GM19324 (cell line): ENCODE results near the gene DPYD.

Experiments
- ATAC-seq: cut with Tn5 transposase; IDR thresholded peaks from one replicate; pipeline ENCODE4 v1.9.1; 2021; ENCODE audit warnings: mild to moderate bottlenecking, moderate library complexity; ENCODE audit not compliant: unreplicated experiment, low FRiP score

The DPYD gene

DNA sequence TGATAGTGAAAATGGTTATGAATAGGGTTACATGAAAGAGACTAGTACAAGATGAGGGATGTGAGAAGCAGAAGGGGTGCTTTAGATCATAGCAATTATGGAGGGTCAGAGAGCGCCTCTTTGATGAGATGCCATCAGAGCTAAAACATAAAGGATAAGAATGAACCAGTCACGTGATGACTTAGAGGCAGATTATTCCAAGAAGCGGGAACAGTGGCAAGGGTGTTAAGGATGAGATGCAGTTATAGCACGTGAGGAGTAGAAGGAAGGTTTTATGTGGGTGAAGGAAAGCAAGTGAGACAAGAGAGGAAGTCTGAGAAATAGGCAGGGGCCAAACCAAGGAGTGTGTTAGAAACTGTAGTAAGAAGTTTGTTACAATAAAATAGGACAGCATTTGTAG, 360.1 kb downstream of the DPYD start:
- ATAC-seq = no peak

DNA sequence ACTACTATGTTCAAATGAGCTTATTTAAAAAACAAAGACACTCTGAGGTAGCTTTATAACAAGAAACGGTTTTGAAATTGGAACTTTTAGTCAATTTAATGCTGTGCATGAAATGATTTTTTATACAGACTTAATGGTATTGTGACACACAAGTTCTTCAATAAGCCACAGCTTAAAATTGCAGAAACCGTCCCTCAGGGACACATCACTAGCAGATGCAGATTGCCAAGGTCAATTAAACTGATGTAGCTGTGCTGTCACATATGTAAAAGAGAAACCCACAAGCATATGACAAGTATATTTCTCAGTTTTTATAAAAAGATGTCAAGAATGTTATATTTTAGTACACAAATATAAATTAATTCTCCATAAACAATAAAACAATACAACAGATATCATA, 366.9 kb downstream of the DPYD start:
- ATAC-seq = no peak

DNA sequence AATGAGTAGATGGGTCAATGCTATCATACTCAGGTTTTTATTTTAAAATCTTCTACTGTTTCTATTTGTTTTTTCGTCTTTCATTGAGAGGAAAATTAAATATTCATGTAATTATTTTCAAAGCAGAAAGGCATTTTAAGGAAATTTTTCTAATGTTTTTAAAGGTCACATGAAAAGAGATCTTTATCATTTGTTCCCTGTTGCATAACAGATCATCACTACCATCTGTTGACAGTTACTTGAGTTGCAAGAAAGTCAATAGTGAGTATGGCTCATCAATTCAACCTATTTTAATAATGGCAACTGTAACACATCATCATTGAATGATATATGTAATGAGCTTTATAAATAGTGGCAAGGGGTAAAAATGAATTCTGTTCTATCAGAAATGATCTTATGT, 369.7 kb downstream of the DPYD start:
- ATAC-seq = no peak

DNA sequence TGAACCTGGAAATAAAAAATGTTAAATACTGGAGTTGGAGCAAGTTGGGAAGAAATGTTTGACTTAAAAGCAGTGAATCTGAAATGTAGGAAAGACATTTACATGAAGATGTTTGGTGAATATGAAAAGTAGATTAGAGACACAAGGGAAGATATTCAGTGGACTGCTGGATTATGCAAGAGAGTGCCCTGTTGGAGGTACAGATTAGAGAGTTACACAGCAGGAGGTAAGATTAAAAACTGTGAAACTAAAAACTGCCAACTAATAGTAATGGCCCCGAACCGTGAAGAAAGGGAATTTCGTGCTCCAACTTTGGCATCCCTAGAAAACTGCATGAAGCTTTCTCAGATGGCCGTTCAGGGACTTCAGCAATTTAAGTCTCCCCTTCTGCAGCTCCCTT, 375.4 kb downstream of the DPYD start:
- no peak for ATAC-seq

DNA sequence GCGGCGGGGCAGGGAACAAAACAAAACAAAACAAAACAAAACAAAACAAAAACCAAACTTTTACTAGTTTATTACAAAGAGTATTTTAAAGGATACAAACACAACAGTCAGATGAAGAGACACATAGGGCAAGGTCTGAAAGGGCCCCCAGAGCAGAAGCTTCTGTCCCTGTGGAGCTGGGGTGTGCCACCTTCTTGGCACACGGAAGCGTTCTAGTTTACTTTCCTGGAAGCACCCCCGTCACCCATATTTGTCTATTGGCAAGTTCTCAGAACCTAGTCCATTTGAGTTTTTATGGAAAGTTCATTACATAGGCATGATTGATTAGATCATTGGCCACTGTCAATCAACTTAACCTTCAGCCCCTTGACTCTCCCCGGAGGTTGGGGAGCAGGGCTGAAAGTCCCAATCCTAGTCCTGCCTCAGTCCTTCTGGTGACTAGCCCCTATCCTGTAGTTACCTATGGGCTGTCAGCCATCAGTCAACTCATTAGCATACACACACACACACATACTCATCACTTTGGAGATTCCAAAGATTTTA, 380.4 kb downstream of the DPYD start:
- no peak for ATAC-seq

DNA sequence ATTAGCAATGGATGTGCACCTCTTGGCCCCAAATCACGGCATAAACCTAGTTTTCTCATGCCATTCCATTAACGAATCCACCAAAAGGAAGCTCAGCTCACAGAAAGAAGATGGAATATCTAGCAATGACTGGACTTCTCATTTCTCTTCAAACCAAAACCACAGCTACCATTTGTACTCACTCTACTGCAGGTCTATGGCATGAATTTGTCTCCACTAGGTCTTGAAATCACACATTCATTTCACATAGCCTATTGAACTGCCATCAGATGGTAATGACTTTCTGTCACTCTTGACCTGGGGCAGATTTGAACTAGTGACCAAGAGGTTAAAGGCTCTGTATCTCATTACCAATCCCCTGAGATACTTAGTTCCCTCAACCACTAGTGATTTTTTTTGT, 382.7 kb downstream of the DPYD start:
- no peak for ATAC-seq

DNA sequence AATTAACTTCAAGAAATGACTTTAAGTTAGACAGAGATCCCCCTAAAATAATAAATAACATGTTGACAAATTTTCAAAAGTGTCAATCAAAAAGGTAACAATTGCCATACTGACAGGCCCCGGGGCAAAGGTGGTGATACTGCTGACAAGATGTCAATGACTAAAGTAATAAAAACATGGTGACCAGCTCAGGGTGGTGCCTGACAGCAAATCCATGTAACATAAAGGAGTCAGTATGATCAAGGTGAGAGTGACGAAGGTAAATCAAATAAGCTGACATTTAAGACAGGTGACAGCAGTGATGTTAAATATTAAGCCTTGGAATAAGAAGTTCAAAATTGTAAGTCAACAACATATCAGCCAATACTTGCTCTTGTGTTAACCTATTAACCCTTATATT, 387.5 kb downstream of the DPYD start:
- ATAC-seq = no peak

DNA sequence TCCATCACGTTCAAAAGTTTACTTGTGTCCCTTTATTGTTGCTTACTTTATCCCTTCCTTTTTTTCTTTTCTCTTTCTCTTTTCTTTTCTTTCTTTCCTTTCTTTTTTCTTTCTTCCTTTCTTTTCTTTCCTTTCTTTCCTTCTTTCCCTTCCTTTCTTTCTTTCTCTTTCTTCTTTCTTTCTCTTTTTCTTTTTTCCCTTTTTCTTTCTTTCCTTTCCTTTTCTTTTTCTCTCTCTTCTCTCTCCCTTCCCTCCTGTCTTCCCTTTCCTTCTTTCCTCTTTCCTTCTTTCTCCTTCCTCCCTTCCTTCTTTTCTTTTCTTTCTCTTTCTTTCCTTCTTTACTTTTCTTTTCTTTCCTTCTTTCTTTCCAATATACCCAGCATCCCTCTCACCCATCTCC, 391.2 kb downstream of the DPYD start:
- ATAC-seq = no peak

DNA sequence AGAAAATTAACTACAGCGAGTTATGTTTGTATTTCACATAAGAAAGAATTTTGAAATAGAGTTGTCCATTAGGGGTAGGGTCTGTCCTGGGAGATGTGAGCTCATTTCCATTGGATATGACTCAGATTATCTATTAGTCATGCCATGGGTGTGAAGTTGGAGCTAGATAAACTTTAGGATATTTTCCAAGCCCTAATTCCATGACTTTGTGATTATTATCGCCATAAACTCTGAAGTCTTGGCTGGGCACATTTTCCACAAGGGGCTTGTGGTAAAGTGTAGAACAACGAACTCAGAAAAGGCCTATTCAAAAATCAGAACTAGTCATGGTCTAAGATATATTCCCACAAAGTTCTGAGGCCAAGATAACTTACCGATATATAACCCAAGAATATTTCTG, 396.6 kb downstream of the DPYD start:
- no peak for ATAC-seq

DNA sequence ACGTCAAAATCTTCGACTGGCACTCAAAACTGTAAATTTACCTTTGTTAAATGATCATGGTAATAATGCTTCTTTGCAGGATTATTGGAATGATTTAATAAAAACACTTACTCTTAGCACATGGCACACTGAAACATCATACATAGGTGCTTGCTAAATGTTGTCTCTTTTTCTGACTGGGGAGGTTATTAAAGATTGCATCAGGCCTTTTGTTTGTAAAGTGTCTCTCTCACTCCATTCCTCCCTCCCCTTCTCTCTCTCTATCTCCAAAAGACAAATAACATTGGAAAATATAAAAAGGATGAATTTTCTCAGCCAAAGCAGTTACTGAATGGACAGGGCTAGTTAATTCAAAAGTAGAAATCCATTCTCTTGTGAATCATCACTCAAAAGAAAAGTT, 404.2 kb downstream of the DPYD start:
- ATAC-seq = no peak

DNA sequence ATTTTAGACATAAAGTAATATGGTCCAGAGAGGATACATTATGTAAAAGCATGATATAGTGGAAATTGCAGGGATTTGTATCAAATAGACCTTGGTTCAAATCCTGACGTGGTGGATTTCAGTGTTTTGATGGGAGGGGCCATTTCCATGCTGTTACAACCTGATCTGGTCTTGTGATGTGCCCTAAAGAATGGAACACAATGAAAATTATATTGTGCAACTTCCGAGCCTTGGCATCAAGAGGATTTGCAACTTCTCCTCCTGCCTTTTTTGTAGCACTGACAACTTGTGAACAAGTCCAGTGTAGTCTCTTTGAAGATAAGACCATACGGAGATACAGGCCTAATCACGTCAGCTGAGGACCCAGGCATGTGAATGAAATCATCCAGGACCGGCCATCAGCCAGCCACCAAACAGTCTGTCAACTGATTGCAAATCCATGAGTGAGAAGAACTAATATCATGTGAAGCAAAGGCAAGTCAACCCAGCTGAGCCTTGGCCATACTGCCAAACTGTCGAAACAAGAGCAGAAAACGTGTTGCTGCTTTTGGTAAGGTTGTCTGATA, 412.1 kb downstream of the DPYD start:
- ATAC-seq = no peak

DNA sequence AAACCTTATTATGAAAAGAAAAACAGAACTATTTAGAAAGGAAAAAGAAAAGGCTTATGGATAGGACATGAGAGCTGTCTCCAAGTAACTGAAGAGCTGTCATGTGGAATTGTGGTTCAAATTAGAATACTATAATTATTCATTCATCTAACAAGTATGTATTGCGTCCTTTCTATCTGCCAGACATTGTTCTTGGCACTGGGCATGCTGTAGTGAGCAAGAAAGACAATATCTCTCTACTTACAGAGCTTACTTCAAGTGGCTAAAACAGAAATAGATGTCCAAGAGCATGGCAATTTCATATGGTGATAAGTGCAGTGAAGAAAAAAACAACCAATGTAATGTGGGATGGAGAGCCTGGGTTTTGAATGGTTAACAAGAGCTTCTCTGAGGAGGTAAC, 413.0 kb downstream of the DPYD start:
- no peak for ATAC-seq

DNA sequence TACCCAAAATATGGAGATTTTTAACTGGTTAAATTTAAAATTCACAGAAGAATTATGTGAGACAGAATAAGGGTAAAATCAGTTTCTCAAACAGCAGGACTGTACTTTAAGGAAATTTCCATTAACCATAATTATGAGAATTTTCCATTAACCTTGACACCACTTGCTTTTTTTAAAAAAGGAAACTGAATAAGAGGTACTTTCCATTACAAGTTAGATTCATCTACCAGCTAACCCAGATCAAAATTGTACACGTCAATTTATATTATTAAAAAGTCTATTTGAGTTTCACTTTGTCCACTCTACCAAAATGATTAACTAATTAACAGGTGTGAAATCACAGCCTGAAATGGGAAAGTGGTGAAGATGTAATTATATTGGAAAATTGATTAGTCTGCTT, 414.5 kb downstream of the DPYD start:
- no peak for ATAC-seq

DNA sequence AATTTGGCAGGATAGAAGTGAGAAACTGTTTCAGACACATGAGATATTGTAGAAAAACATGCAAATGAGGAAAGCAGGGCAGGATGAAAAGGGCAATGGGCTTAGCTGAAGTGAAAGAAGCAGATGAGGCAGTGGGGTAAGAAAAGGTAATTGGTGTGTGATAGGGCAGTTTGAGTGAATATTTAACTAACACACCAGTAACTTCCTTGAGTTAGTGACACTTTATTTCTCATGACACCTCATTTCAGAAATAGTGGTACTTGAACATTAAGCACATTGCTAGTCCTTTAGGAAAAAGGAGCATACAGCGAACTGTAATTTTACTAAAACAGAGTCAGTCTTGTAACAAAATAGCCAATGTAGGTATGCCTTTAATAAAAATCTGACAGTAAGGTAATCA, 415.0 kb downstream of the DPYD start:
- ATAC-seq = peak; percentile 99

DNA sequence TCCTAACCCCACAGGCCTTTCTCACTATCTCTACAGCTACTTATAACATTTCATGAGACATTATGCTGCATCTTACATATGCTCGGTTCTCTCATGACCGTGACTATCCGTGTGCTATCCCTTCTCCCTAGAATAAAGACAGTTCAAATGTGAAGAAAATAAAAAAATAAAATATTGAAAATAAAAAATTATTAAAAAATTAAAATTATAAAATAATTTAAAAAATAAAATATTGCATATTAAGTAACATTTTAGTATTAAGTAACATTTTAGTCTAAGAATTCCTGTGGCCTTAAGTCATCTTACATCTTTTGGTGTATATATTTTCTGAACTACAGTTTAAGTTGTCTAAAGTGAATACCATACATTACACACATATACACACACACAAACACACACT, 415.5 kb downstream of the DPYD start:
- ATAC-seq = peak; percentile 22

DNA sequence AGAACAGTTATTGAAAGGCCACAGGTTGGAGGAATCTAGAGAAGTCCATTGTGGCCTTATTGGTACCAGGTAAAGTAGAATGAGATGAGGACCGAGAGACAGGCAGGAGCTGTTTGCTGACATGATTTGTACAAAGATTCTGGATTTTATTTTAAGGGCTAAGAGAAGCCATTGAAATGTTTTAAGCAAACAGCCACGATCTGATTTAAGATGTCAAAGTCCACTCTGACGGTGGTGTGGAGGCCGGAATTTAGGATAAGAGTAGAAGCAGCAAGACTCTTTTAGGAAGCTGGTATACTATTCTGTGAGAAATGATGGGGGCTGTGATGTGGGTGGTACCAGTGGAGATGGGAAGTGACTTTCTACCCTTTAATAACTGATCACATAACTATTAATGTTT, 418.5 kb downstream of the DPYD start:
- ATAC-seq = no peak

DNA sequence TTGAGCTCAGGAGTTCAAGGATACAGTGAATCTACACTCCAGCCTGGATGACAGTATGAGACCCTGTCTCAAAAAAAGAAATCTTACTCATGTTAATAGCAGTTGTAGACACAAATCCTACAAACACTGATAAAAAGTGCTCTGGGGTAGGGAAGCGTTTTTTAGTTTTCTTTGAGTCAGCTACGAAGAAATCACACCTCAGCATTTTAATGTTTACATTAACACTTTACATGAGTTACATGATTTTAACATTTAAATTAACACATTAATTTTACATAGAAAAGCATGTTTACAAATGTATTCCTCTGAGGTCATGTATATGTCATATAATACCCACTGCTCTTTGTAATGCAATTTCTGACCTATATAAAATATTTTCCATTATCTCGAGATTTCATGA, 419.2 kb downstream of the DPYD start:
- ATAC-seq = no peak

DNA sequence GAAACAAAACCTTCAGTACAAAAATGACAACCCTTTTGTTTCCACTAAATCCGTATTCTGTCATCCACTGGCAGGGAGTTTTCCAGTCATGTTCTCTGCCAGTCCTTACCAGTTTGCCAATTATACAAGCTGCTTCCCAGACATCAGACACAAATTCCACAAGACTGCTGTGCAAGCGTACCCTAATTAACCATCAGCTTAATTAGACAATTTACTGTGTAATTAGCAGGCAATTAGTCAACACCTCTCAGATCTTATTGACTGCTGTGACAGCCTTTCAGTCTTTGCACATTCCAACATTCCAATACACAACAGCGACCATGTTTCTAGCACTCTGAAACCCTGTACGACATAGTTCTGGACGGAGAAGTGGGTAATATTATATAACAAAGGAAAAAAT, 420.1 kb downstream of the DPYD start:
- no peak for ATAC-seq

DNA sequence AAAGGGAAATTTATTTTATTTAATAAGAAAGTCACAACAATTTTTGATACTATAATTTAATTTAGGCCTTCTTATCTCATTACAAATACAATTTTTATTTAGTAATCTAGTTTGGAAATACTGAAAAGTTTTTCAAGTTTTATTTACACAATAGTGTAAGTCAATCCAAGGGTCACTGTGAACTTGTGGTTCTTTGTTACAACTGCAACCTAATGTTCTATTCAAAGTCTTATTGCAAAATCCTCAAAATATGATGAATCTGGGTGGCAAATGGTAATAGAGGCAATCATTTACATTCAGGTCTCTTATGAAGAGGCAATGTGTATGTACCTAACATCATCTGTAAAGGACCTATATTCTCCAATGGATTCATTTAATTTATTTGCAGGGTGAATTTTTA, 421.2 kb downstream of the DPYD start:
- no peak for ATAC-seq

DNA sequence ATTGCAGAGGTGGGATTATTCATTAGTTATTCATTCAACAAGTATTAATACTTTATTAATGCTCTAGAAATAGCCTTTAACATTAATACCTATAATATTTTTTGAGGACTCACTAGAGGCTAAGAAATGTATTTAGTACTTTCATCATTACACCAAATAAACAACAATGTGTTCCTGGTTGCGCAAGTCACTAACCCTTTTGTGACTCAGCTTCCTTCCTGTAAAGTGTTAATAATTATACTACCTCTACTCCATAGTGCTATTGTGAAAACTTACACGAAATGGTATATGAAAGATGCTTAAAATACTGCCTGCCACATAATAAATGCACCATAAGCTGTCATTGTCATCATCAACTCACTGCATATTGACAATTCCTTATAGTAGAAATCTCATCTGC, 431.0 kb downstream of the DPYD start:
- no peak for ATAC-seq

DNA sequence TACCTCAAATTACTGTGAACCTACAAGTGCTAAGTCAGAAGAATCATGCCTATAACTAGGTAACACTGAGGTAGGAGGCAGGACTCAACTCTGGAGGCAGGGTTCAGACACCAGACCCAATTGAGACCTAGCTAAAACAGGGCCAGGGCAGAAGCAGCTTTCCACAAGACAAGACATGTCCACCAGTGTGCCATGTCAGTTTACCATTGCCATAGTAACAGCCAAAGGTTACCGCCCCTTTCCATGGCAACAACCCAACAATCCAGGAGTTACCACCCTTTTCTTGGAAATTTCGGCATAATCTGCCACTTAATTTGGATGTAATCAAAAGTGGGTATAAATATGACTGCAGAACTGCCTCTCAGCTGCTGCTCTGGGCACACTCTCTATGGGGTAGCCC, 432.3 kb downstream of the DPYD start:
- no peak for ATAC-seq

DNA sequence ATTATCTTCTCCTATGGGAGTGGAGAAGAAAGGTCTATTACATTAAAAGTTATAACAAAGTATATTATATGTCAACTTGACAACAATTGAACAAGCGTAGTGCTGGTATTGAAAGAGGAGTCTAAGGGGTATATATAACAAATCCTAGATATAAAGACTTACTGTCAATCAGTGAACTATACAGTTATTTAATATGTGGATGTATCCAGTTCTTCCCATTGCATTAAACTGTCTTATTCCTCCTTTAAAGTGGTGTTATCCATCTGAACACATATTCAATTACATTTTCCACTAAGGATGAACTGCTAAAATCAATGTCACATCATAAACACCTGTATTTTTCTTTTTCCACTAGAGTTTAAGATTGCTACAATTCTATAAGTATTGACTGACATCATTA, 438.8 kb downstream of the DPYD start:
- ATAC-seq = no peak

DNA sequence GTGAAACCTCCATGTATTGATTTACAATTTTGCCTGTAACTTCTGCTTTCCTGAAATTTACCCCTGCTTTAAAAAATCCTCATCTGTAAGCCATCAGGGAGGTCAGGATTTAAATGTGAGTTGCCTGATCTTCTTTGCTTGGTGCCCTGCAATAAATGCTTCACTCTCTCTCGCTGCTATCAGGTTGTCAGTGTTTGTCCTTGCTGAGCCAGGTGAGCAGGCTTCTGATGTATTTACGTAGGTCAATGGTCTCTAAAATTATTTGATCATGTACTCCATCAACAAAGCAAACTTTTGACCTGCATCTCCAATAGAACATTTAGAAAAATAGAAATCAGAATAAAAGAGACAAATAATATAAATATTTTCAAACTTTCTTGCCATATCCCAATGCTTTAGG, 453.4 kb downstream of the DPYD start:
- no peak for ATAC-seq
